Fibroblast of villous mesenchyme (primary cell): ENCODE data around the gene PARM1. TPM values are rescaled to one million over a fixed set of nuclear protein-coding genes. Genes with fewer than 3 reads are reported as not detected.

Experiments used
- DNase-seq: peaks from one replicate; pipeline ENCODE4 v3.0.0-alpha.2; 2010; ENCODE audit warnings: low read depth
- H3K4me3 ChIP-seq: 2 replicates; pipeline ENCODE4 v1.5.1; 2011; ENCODE audit warnings: low read depth, mild to moderate bottlenecking, low read length
- total RNA-seq: library from RNA; depleted of rRNA; stranded (reverse); fragments of >200 nt; gene quantifications from 2 replicates; pipeline ENCODE4 v1.2.3, GENCODE V29; 2012
- TF ChIP-seq, protein P1 (sequence below): IDR thresholded peaks from 2 replicates; pipeline ENCODE4 v1.5.1; 2012; ENCODE audit warnings: low read depth, mild to moderate bottlenecking, low read length; ENCODE audit not compliant: insufficient read depth

Gene PARM1
- total RNA-seq, 1 donor: 0.86 TPM

GRCh38 chr4:74926007-74926406 lies 6.9 kb upstream of the PARM1 start:
- DNase-seq: no peak
- TF ChIP-seq, protein P1, sequence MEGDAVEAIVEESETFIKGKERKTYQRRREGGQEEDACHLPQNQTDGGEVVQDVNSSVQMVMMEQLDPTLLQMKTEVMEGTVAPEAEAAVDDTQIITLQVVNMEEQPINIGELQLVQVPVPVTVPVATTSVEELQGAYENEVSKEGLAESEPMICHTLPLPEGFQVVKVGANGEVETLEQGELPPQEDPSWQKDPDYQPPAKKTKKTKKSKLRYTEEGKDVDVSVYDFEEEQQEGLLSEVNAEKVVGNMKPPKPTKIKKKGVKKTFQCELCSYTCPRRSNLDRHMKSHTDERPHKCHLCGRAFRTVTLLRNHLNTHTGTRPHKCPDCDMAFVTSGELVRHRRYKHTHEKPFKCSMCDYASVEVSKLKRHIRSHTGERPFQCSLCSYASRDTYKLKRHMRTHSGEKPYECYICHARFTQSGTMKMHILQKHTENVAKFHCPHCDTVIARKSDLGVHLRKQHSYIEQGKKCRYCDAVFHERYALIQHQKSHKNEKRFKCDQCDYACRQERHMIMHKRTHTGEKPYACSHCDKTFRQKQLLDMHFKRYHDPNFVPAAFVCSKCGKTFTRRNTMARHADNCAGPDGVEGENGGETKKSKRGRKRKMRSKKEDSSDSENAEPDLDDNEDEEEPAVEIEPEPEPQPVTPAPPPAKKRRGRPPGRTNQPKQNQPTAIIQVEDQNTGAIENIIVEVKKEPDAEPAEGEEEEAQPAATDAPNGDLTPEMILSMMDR: no peak
- no peak overlapping the region for H3K4me3 ChIP-seq

DNA sequence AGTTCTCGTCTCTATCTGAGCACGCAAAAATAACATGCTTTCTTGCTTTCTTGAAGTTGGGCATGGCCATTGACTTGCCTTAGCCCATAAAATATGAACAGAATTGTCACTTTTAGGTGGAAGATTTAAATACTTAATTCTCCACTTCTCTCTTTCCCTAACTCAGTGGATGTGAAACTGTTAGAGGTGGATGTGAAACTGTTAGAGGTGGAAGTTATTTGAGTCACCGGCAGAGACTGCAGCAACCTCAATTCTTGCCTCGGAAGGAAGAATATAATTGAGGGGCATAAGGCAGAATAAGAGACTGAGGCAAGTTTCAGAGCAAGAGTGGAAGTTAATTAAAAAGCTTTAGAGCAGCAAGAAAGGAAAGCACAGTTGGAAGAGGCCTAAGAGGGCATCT lies 2.8 kb upstream of the PARM1 start:
- TF ChIP-seq, protein P1: no peak
- no peak for DNase-seq
- no peak overlapping the region for H3K4me3 ChIP-seq

DNA sequence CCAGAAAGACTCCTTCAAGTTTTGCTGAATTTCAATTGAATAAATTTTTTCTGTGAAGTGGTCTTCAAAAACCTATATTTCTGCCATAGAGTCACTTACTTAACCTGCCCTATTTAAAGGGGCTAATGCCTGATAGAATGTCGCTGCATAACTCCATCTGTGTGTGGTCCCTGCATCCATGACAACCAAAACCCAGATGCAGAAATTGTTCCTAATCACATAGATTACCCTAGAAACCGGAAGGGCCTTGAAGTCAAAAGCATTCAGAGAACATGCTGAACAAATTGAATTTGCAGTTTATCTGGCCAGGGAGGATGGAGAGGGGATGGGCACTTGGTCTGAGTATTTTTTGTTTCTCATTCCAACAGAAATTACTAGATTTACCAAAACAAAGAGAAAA lies 1.5 kb upstream of the PARM1 start:
- no peak for DNase-seq
- H3K4me3 ChIP-seq: no peak overlapping the region
- TF ChIP-seq, protein P1: no peak

- no peak for DNase-seq
- TF ChIP-seq, protein P1: no peak
- no peak overlapping the region for H3K4me3 ChIP-seq
These were observed 906 bp upstream of the PARM1 start for GRCh38 chr4:74932010-74932409.

DNA sequence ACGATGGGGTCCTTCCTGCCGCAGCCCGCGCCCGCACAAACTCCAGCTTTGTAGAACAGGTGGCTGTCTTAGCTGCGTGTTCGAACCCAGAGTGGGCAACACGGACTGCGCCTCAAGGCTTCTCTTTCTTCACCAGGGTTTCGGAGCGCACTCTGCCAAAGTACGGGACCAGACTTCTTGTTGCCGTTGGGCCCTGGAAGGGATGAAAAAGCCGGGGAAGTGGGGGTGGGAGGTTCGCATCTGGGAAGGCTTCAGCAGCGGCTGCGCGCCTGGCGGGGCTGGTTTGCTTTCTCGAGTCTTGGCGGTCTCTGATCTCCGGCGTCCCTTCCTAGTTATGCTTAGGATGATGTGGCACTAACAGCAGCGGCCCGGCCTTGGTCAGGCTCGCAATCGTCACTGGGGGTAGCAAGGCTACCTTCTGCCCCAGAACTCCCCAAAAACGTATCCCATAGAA lies 673 bp downstream of the PARM1 start:
- TF ChIP-seq, protein P1: no peak
- H3K4me3 ChIP-seq: peak overlapping the region; percentile 63
- DNase-seq: peak; percentile 5

DNA sequence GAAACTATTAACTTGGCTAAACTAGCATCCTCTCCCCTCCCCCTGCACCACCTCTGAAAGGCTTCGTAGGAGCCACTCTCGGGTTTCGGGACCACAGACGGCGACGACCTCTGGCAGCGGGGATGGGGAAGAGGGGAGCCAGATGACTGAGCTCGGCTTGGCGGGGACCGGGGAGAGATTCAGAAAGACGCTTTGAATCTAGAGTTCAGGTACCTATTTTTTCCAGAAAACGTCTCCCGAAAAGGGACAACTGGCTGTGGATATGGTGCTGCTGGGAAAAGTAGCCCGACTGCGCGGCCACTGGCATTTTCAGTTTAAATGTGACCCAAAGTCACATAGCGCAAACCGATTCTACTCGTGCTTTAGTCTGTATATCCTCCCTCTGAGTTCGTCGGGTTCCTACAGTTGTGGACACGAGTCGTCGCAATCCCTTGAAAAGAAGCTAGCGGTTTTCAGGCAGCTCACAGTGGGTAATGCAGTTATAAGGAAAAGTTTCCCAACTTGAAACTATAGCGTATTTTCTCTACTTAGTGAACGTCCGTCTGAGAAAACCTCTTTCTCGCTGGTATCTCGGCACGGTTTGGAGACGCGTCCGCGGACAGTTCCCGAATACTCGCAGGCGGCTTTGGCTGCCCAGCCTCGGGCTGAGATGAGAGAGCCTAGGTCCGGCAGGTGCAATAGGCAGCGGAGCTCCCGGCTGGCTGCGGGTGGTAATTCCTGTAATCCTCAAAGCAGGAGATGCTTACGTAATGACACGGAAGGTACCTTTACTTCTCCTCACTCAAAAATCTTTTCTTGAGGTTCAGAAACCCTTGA lies 1.3 kb downstream of the PARM1 start:
- TF ChIP-seq, protein P1: no peak
- peak; percentile 44 for DNase-seq
- peak overlapping the region; percentile 63 for H3K4me3 ChIP-seq

GRCh38 chr4:74934888-74935287 lies 2.0 kb downstream of the PARM1 start:
- peak overlapping the region; percentile 63 for H3K4me3 ChIP-seq
- TF ChIP-seq, protein P1: no peak
- no peak for DNase-seq
